Measurements from ENCODE around the gene DCDC2C.

Gene DCDC2C

DNA sequence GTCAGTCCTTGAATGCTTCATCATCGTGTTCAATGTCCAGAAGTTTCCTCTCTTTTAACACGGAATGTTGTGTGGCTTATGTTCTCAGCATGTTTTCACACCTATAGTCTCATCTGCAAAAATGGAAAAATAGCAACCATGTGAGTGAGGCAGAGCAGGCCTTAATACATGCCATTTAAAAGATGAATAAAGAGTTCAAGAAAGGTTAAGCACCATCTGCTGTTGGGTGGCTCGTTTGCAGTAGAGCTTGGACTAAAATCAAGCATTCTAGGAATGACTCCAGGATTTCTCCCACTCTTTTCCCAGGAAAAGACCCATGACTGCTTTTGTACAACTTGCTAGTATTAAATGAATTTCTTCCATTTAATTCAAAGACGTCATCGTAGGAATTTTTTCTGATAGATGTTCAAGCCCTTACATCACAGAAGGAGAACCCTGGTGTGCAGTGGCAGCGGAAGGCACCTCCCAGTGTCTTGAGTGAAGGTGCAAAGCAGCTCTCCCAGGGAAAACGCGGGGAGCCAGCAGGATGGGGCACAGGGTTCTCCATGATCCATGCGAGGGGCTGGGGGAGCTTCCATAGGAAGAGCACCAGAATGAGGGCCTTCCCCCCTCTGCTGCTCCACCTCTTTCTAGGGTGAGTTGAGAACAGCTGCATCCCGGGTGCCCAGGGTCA lies 9.6 kb downstream of the DCDC2C start:
- DNase-seq, result no peak

DNA sequence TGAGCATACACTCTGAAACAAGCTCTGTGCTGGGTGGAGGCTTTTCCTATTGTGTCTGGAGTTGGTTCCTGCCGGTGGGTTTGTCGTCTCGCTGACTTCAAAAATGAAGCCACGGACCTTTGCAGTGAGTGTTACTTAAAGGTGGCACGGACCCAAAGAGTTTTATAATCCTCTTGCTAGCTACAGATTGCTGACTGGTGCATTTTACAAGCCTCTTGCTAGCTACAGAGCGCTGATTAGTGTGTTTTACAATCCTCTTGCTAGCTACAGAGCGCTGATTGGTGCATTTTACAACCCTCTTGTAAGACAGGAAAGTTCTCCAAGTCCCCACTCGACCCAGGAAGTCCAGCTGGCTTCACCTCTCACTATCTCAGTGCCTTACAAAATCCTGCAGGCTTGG lies 15.3 kb downstream of the DCDC2C start:
- no peak for DNase-seq

DNA sequence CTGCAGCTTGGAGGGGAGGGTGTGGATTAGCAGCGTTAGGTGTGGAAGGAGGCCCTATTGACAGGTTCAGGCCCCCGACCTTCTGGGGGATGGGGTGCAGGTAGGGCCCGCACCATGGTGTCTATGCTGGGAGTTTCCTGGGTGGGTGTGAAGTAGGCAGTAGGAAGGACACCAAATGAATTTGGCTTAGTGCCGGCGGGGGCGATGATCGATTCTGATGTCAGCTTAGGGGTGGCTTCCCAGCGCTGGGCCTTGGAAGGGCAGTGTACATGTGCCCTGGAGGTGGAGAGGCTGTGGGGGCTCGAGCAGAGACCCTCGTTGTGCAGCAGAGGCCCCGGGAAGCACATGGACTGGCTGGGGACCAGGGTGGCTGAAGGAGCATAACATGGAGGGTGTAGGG lies 21.6 kb downstream of the DCDC2C start:
- no peak for DNase-seq

DNA sequence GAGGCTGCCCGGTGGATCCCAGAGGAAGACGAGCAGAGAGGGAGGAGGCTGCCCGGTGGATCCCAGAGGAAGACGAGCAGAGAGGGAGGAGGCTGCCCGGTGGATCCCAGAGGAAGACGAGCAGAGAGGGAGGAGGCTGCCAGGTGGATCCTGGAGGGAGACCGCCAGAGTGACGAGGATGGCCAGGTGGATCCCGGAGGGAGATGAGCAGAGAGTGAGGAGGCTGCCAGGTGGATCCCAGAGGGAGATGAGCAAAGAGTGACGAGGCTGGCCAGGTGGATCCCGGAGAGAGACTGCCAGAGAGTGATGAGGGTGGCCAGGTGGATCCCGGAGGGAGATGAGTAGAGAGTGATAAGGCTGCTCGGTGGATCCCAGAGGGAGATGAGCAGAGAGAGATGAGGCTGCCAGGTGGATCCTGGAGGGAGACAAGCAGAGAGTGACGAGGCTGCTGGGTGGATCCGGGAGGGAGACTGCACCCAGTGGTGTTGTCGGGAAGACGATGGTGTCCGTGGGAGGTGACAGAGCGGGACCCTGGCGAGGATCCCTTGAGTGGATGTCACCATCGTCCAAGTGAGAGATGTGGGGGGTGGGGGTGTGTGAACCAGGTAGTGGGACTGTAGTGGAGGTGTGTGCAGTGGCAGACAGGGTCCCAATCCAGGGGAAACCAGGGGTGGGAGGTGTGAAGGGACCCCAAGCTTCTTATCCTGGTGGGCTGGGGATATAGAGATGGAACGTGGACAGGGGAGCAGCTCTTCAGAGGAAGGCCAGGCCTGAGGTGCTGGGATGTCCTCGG lies 22.3 kb downstream of the DCDC2C start:
- DNase-seq, result no peak

DNA sequence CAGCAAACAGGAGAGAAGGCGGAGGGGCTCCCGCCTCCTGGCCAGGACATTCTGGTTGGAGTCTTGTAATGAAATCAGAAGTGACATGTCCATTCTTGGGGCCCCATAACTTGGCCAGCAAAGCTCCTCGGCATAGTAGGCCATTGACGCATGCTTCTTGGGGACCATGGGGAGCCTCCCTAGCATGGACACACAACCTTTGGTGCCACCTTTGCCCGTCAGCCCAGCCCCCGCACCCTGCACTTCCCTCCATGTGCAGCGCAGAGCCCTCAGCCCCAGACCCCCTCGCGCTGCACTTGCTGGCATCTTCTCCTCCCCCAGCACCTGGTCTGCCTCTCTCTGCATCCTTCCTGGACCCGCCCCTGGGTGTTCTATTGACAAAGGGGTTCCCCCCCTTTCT lies 23.1 kb downstream of the DCDC2C start:
- no peak for DNase-seq

DNA sequence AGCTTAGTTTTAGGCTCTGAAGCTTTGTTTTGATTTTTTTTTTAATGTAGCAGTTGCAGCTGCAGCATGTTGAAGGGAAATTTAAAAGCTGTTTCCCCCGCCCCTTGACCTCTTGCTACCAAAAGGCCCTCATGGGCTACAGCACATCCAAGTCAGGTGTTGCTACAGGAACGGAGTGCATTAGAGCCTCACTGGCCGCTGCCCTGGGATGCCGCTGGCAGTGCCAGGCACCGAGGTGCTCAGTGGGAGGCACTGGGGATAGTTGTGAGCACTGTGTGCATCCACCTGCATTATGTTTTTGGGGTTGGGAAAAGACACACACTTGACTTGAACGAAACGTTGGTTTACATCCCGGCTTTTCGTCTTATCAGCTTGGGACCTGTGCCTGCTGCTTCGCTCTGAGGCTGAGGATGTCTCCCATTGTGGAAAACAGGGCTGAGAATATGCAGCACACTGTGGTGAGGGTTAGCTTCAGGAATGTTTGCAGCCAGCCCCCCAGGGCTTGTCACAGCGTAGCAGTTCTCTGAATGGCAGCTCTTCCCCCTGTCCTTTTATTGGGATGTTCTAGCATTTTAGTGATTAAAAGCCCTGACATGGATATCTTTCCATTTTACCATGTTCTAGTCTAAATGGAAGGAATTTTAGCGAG lies 24.1 kb downstream of the DCDC2C start:
- no peak for DNase-seq

DNA sequence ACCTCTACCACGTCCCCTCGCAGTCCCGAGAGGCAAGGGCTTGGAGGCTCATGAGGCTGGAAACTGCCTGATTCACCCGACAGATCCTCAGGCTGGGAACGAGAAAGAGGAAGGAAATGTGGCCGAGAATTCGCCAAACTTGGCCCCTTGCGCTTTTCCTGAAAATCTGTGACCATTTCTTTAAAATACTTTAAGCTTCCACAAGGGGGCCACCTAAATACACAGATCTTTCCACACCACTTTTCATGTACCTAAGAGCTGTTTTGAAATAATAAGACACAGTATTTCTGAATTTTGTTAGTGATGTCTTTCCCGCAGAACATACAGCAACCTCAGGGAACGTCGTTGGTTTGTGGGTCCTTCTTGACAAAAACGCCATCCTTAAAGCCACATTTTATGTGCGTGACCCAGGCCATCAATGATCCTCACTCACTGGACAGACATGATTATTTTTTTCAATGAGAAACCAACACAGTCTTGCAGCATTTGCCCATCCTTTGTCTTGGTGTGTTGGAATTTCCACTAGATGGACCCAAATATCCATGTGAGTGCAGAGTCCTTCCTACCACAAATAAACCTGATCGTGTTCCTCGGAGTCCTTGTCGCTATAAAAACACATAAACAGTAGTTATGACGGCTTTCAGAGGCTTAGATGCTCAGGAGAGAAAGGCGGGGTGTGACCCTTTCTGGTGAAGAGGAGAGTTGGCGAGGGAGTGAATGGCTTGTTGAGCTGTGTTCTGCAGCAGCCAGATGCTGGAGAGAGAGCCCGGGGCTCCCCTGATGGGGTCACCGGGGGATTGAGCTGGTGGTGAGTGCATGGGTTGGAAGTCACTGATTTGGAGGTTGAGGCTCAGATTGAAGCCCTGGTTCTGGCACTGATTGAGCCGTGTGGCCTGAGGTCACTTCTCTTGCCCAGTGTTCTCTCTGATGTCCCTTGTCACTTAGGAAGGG lies 25.0 kb downstream of the DCDC2C start:
- DNase-seq, result no peak

DNA sequence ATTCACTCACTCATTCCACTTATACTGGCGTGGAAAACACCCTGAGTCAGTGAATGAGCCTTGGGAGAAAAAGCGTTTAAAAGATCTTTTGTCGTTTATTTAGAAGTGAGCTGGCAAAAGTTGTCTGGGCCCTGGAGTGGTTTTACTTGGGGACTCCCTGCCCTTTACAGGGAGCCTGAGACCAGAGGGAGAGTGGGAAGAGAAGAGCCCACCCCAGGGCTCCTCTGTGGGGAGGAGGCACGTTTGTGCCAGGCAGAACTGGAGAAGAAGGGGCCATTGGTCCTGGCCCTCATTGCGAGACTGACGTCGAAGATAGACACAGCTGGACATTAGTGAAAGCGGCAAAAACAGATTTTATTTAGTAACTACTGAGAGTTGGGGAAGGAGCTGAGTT lies 25.7 kb downstream of the DCDC2C start:
- no peak for DNase-seq

DNA sequence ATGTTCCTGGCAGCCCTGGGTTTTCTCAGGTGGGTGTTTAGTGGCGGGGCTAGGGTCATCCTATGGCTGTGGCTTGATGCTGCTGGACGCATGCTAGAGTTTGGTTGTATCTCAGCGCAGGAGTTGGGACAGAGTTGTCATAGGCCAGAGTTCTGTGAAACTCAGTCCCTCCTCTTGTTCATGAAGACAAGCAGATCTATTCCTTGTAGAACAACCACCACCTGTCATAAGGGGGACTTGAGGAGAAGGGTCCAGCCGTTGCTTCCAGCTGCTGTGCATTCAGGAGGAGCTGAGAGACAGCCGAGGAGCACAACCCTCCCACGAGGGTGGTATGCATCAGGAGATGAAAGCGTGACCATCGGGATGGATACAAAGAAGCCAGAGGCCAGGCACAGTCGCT lies 26.4 kb downstream of the DCDC2C start:
- DNase-seq, result no peak

DNA sequence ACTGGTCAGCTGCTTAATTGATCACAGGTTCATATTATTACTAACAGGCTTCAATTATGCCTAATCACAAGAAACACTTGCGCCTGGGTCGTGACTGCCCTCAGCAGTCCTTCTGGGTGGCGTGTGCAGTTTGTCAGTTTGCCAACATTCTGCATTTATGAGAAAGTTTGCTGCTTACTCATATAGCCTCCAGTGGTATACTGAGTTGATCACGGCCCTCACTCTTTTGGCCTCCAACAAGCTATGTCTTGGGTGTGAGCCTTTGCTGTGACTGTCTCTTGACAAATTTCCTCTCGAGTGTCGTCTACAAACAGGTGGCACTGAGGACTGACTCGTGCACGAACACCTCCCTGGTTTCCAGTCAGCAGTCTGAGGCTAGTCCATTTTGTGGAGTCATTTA lies 27.3 kb downstream of the DCDC2C start:
- no peak for DNase-seq

DNA sequence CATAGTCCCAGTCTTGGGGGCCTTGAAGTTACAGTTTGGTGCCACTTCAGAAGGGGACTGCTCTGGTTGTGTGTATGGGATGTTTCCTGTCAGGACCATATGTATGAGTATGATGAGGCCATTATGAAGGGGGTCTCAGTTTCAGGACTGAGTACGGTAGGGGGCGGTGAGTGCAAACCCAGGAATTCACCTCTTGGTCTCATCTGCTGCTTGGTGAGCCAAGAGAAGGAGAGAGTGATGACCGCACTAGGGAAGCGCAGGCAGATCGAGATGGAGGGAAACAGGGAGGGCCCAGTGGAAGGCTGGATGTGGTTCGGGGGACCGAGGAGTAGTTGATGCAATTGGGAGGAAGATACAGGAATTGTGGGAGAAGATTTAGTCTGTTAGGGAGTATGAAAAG lies 28.5 kb downstream of the DCDC2C start:
- DNase-seq, result no peak

DNA sequence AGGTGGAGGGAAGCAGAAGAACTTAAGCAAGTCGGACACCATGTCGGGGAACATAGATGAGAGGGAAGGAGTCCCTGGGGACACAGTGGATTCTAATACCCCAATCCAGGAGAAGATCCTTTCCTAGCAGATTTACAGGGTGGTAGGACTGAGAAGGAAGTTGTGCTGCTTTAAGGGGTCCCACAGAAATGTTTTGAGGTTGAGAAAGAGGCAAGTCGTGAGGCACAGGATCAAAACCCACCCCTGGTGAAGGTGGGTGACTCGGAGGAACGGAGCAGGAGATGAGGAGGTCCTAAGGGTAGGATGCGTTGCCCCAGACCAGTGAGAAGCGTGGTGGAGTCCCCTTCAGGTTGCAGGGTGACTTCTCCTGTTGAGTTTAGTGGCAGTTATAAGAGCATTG lies 32.7 kb downstream of the DCDC2C start:
- DNase-seq, result no peak

DNA sequence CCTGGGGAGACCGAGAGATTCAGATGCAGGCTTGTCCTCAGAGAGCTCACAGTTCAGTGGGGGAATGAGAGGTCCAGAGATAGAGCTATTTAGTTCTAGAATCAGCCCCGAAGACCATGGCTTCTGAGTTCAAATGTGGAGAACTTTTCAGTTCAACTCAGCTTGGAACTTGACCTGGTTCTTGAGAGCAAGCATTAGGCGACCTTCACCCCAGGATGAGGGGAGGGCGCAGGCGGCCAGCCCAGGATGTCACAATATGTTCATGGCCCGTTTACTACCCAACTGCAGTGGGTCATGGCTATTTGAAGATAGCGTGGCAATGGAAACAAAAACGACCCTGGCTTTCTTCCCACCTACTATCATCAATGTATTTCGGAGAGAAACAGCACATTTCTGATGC lies 33.8 kb downstream of the DCDC2C start:
- no peak for DNase-seq

DNA sequence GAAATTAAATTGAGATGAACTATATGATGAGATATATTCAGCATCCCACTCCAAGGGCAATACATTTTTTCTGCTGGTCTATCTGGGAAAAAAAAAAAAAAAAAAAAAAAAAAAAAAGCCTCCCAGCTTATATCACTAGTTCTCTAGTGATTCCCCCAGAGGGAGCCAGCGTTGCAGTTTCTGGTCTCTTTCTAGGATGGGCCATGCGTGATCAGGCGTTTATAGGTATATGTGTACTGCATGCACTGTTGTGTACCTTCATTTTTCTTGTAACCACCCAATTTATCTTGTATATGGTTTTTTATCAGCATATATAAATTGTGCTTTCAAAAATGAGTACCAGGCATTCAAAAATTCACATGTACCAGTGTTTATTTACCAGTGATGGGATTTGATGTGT lies 35.1 kb downstream of the DCDC2C start:
- peak in 1 of 2 experiments; percentile 15 for DNase-seq

DNA sequence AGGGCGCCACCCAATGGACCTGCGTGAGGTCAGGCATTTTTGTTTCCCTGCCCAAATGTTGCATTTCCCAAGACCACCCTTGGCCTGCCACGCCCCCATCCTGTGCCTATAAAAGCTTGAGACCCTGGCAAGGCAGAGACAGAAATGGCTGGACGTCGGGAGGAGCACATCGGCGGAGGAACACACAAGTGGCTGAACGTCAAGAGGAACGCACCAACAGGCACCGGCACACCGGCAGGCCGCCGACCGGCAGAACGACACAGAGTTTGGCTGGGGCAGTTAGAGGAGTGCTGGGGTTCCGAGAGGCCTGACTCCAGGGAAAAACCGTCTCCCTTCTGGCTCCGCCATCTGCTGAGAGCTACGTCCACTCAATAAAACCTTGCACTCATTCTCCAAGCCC lies 35.9 kb downstream of the DCDC2C start:
- DNase-seq, result no peak

DNA sequence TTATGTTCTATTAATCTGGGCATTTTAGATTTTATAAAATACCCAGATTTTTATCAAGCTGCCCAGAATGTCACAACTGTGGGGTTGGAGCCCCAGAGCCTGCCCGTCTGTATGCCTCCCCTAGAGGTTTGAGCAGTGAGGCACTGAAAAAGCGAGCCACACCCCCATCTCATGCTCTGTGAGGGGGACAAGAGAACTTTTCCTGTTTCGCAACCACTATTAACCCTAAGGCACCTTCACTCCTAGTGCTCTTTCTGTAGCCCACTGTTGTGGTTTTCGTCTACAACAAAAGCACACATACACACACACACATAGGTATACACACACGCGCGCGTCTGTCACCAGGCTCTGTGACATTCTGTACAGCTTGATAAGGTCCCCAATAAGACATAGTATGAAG lies 38.0 kb downstream of the DCDC2C start:
- DNase-seq, result no peak

DNA sequence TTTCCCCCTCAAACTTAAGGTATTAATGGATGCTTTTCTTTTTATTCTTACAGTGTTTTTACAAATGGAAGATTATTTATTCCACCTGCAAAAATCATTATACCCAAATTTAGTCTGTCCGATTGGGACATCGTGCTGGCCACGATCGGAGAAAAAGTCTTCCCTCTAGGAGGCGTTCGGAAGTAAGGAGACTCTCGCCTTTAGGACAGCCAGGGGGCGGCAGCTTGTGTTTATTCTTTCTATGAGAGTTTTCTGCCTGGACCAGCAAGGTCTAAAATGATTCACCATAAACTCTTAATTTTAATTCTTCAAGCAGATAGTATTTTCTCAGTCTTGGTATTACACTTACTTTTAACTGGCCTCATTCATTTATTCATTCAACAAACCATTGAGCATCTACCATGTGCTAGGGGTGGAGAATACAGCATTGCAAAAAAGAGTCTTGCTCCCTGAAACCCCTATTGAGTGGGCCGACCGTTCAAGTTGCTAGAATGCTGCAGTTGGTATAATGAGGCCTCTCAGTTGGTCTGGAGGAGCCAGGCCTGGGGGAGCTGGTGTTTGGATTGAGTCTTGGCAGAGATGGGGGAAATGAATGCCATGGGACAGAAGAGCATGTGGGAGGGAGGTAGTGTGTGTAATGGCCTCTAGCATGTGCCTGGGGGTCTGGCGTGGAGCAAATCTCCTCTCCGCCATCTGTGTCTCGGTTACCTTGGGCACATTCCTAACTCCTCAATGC lies 38.7 kb downstream of the DCDC2C start:
- DNase-seq, result no peak

DNA sequence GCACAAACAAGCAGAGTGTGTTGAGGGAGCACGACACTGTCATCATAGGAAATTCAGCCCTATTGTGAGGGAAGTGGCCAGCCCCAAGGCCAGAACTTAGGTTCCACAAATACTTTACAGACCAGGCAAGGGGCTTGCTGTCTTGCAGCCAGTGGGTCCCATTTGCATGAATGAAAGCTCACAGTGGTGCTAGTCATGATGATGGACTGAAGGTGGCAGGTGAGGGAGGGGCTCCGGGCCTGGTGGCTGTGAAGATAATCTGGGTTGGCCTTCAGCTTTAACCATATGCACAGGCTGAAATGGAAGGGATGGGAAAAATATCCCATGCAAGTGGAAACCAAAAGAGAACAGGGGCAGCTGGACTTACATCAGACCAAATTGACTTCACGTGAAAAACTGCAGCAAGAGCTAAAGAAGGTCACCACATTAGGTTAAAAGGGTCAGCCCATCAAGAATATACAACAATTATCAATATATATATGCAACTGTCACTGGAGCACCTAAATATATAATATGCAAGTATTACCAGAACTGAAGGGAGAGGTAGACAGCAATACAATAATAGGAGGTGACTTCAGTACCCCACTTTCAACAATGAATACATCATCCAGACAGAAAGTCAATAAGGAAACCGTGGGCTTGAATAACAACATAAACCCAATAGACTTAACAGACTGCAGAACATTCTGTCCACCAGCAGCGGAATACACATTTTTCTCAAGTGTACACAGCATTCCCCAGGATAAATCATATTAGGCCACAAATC lies 39.6 kb downstream of the DCDC2C start:
- DNase-seq, result no peak

DNA sequence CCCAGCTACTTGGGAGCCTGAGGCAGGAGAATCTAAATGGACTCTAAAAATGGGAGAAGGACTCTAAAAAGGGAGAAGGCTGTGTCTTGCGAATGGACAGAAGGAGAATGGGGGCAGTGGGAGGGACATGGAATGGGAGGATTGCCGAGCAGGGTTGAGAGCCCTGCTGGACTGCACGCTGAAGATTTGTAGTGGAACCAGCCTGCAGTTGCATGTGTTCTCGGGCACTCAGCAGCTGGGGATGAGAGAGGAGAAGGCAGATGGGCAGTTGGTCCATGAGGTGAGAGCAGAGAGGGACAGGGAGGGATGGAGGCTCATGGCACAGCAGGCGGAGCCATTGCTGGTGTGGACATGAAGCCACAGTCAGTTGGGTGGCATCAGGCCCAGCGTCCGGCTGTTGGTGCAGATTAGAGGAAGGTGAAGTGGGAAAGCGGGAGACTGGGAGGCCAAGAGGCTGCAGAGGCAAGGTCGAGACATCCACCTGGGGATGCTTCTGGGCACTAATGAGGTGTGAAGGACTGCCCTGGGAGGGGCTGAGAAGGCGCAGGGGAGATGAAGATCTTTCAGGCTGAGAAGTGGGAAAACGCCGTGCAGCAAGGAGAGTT lies 40.7 kb downstream of the DCDC2C start:
- DNase-seq, result no peak

DNA sequence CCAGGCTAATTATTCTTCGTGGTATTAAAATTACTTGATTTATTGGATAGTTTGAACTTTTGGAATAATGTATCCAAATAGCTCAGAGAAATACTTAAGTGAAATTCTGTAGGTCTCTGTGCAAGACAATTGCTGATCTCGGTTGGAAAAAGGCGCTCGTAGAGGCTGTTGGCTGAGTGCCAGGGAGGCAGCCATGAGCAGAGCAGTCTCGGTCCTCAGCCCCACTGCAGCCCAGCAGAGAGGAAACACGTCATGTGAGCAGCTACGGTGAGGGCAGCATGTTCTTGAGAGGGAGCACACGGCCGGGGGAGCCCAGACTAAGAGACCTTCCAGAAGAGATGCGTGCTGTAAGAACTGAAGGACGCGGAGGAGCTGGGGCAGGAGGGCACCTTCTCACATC lies 42.5 kb downstream of the DCDC2C start:
- DNase-seq, result no peak

DNA sequence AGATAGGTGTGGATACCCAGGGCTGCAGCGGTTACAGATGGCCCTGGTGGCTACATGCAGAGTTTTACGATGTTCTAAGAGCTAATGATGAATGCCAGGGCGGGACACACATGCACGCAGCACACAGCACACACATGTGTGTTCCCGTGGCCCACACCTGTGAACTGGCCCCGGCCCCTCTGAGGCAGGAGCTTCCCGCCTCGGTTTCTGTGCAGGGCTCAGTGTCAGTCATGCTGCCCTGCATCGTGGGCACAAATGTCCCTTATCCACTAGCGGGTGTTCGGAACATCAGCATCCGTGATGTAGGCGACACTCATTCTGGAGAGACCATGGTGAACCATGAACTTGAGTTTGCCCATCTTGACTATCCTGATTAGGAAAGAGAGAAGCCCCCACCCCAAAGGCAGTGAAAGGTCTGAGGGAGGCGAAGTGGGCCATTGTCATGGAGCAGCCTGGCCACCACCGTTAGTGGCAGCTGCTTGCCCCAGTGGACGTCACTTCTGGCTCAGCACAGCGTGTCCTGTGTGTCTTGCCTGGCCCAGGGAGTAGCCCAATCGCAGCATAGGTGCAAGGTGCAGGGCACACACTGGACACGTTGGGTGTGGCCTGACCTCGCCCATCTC lies 43.8 kb downstream of the DCDC2C start:
- no peak for DNase-seq

Data from activated CD4-positive, alpha-beta T cell treated with anti-CD3 and anti-CD28 coated beads, Interleukin-2, amount 50 U/mL, for 48 hours (primary cell).